Measurements from ENCODE around the gene ZFYVE28. TPM values are rescaled to one million over a fixed set of nuclear protein-coding genes. Genes with fewer than 3 reads are reported as not detected.
"Not testable (repeated sequence)": the region's sequence is repeated elsewhere in the genome, so short reads cannot be mapped to it uniquely, and the experiment has no call there.

Gene ZFYVE28
- total RNA-seq, 1 donor from 2014 or later, result 16.6 TPM

- intact Hi-C loops (cut with DNase I), result no loop called here
- H3K9me3 ChIP-seq, result no peaks in the 10 kb centered on the region
- H3K4me3 ChIP-seq, result no peak overlapping the region
- H3K27me3 ChIP-seq, result no peaks in the 10 kb centered on the region
- ATAC-seq (no peak), DNase-seq (peak; percentile 55)
- no peak overlapping the region for H3K27ac ChIP-seq
- H3K36me3 ChIP-seq, result no peaks in the 10 kb centered on the region
- no peaks in the 10 kb centered on the region for H3K4me1 ChIP-seq
- TF ChIP-seq, protein P1, sequence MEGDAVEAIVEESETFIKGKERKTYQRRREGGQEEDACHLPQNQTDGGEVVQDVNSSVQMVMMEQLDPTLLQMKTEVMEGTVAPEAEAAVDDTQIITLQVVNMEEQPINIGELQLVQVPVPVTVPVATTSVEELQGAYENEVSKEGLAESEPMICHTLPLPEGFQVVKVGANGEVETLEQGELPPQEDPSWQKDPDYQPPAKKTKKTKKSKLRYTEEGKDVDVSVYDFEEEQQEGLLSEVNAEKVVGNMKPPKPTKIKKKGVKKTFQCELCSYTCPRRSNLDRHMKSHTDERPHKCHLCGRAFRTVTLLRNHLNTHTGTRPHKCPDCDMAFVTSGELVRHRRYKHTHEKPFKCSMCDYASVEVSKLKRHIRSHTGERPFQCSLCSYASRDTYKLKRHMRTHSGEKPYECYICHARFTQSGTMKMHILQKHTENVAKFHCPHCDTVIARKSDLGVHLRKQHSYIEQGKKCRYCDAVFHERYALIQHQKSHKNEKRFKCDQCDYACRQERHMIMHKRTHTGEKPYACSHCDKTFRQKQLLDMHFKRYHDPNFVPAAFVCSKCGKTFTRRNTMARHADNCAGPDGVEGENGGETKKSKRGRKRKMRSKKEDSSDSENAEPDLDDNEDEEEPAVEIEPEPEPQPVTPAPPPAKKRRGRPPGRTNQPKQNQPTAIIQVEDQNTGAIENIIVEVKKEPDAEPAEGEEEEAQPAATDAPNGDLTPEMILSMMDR (IDR thresholded peaks at IDR 0.05), result no peak
These were observed 14.6 kb upstream of the ZFYVE28 start for GRCh38 chr4:2432991-2433530.

- ATAC-seq, result no peak
- H3K4me1 ChIP-seq, result no peaks in the 10 kb centered on the region
- H3K4me3 ChIP-seq, result no peak overlapping the region
- no peak overlapping the region for H3K27ac ChIP-seq
- intact Hi-C loops (cut with DNase I), result no loop called here
- TF ChIP-seq, protein P1 (IDR thresholded peaks at IDR 0.05), result no peak
- no peaks in the 10 kb centered on the region for H3K9me3 ChIP-seq
- H3K36me3 ChIP-seq, result no peaks in the 10 kb centered on the region
- no peak for DNase-seq
- no peaks in the 10 kb centered on the region for H3K27me3 ChIP-seq
These were observed 13.6 kb upstream of the ZFYVE28 start for GRCh38 chr4:2432004-2432403.

DNA sequence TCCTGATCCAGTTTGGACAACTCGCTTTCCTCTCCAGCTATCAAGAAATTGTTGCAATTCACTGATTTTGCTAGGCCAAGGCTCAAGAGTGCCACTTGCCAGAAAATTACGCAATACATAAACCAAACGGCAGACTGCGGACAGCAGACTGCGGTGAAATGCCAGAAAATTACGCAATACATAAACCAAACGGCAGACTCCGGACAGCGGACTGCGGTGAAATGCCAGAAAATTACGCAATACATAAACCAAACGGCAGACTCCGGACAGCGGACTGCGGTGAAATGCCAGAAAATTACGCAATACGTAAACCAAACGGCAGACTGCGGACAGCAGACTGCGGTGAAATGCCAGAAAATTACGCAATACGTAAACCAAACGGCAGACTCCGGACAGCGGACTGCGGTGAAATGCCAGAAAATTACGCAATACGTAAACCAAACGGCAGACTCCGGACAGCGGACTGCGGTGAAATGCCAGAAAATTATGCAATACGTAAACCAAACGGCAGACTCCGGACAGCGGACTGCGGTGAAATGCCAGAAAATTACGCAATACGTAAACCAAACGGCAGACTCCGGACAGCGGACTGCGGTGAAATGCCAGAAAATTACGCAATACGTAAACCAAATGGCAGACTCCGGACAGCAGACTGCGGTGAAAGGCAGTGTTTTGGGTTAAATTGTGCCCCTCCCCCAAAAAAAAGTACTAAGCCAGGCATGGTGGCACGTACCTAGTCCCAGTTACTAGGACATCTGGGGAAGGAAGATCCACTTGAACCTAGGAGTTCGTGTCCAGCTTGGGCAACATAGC lies 11.7 kb upstream of the ZFYVE28 start:
- H3K36me3 ChIP-seq, ATAC-seq, DNase-seq, H3K9me3 ChIP-seq, H3K4me1 ChIP-seq, H3K27ac ChIP-seq, H3K4me3 ChIP-seq, H3K27me3 ChIP-seq: not testable (repeated sequence)
- intact Hi-C loops (cut with DNase I), result loop anchor here (10.0 kb wide), 1 partner anchor 195 kb away; no protein-coding TSS in a partner anchor

DNA sequence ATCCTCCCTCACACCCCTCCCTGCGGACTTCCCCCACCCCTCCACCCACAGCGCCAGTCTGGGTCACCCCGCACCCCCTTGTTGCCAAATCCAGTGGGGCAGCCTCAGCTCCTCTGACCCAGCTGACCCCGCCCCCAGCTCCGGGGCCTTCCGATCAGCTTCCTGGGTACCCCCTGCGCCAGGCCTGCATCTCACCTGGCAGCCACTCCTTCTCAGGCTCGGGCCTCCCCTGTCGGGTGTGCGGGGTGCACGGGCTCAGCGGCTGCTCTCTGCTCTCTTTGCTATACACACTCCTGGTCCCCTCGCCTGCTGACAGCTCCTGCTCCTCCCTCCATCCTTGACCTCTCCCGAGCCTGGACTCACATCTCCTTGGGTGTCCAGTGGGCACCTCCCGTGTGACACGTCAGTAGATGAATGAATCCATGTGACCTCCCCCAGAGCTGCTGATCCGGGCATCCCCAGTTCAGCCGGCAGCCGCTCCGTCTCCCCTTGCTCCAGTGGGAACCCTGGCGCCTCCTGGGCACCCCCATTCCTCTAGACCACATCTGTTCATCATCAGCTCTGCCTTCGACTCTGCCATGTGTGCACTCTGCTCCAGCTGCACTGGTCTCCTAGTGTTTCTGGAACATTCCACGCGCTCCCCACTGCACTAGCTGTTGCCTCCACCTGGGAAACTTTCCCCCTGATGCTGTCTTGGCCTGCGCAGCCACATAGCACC lies 10.2 kb upstream of the ZFYVE28 start:
- Histone ChIP-seq H3K27me3 (no peaks in the 10 kb centered on the region), H3K36me3 (no peaks in the 10 kb centered on the region), H3K27ac (no peak overlapping the region), H3K4me3 (no peak overlapping the region), H3K4me1 (no peaks in the 10 kb centered on the region), H3K9me3 (no peaks in the 10 kb centered on the region)
- TF ChIP-seq, protein P1 (IDR thresholded peaks at IDR 0.05), result no peak
- intact Hi-C loops (cut with DNase I), result loop anchor here (10.0 kb wide), 1 partner anchor 194 kb away; no protein-coding TSS in a partner anchor
- ATAC-seq (no peak), DNase-seq (peak; percentile 57)

DNA sequence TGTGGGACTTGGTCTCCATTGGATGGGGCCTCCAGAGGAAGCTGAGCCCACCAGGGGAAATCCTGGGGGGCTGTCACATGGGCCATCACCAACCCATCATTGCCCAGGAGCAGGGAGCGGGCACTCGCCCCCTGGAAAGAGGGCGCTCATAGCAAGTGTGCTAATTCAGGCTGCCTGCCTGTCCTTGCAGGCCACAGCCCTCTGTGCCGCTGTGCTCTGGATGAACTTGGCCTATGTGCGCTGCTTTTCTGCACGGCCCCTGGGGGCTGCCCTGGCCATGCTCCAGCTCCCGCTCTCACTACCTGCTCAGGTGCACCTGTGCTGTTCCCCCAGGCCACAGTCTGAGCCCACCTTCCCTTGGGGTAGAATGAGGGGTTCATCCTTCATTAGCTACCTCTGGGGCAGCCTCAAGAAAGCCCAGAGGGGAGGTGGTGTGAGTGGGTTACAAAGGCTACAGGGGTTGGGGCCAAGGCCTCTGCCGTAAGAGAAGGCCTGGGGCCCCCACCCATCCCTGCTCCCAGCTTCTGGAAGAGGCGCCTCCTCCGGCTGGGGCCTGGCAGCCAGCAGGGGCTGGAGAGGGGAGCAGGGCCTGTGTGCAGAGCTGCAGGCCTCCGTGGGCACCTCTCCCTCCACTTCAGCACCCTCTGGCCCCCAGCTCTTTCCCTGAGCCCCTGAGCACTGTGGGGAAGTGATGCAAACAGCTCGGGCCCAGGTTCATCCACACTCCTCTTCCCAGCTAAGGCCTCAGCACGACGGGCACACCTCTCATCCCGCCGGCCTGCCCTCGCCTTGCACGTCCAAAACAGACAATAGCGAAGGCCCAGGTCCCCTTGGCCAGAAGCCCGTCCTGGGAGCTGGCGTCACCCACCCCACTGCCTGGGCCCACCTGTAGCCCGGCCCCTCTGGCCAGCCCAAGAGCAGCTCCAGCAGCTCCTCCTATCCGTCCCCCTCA lies 9.2 kb upstream of the ZFYVE28 start:
- Histone ChIP-seq H3K27me3 (peaks cover 2% of the 10 kb centered on the region), H3K4me3 (no peak overlapping the region), H3K9me3 (no peaks in the 10 kb centered on the region), H3K36me3 (no peaks in the 10 kb centered on the region), H3K4me1 (no peaks in the 10 kb centered on the region), H3K27ac (no peak overlapping the region)
- intact Hi-C loops (cut with DNase I), result loop anchor here (10.0 kb wide), 1 partner anchor 193 kb away; no protein-coding TSS in a partner anchor
- TF ChIP-seq, protein P1 (IDR thresholded peaks at IDR 0.05), result no peak
- ATAC-seq, result no peak
- peak; percentile 57 for DNase-seq
